Kidney (tissue), 14 donors: ENCODE measurements around the gene CDYL. TPM values are rescaled to one million over a fixed set of nuclear protein-coding genes. Genes with fewer than 3 reads are reported as not detected.

Experiments used
- DNase-seq, 5 donors: peaks; one replicate each; pipeline ENCODE4 v3.0.0-alpha.2; 2013 to 2020
- FAIRE-seq: peaks from 2 replicates; lab custom pipeline; 2012; peaks lifted over from hg19 to GRCh38; lab: Jason Lieb, UNC
- H3K27ac ChIP-seq, 2 donors: one replicate each; pipeline ENCODE4 v1.7.0; 2013; ENCODE audit warnings: low read depth in 2 of 2, low read length in 2 of 2, inconsistent platforms in 1 of 2
- H3K27me3 ChIP-seq: one replicate; pipeline ENCODE4 v1.7.1; 2013; ENCODE audit warnings: low read length, inconsistent platforms; ENCODE audit not compliant: control insufficient read depth, insufficient read depth
- H3K36me3 ChIP-seq, 3 donors: one replicate each; pipeline versions ENCODE4 v1.7.0 to v1.7.1; 2013; ENCODE audit warnings: low read length in 3 of 3, control low read depth in 1 of 3, inconsistent platforms in 1 of 3; ENCODE audit not compliant: insufficient read depth in 3 of 3, control insufficient read depth in 2 of 3
- H3K4me1 ChIP-seq, 3 donors: one replicate each; pipeline versions ENCODE4 v1.7.0 to v1.7.1; 2013; ENCODE audit warnings: low read length in 3 of 3, inconsistent platforms in 1 of 3, low read depth in 1 of 3; ENCODE audit not compliant: control insufficient read depth in 2 of 3, insufficient read depth in 2 of 3
- H3K4me3 ChIP-seq, 3 donors: one replicate each; pipeline versions ENCODE4 v1.7.0 to v1.8.1; 2013; ENCODE audit warnings: low read length in 3 of 3, control low read depth in 1 of 3, inconsistent platforms in 1 of 3
- H3K9ac ChIP-seq, 3 donors: one replicate each; pipeline versions ENCODE4 v1.7.0 to v1.7.1; 2013; ENCODE audit warnings: low read length in 3 of 3, control low read depth in 1 of 3, inconsistent platforms in 1 of 3
- H3K9me3 ChIP-seq, 3 donors: one replicate each; pipeline versions ENCODE4 v1.7.0 to v1.7.1; 2013; ENCODE audit warnings: low read length in 3 of 3, control low read depth in 1 of 3, inconsistent platforms in 1 of 3; ENCODE audit not compliant: control insufficient read depth in 2 of 3, insufficient read depth in 1 of 3
- intact Hi-C: fragments of 100-400 bp; cut with DNase I; formaldehyde crosslinking; loops from one replicate; pipeline ENCODE4 v1.11.1; 2022
- polyA plus RNA-seq: library from polyadenylated mRNA; stranded (reverse); fragments of 350-450 nt; fragmentation: Illumina TruSeq; extraction: RNeasy Lipid Tissue Mini Kit (QIAGEN cat#74804); gene quantifications from one replicate; pipeline ENCODE4 v1.2.3, GENCODE V29; 2014; ENCODE audit warnings: low read depth, low replicate concordance; ENCODE audit not compliant: insufficient read depth
- total RNA-seq: library from RNA; stranded (reverse); fragmentation: NEBNext Ultra II Directional; extraction: Animal tissue kit (Norgen Biotek cat#: 25700); gene quantifications from one replicate; pipeline ENCODE4 v1.2.1, GENCODE V29; 2021
- TF ChIP-seq, protein P1 (sequence below): IDR thresholded peaks from 3 replicates; pipeline ENCODE4 v1.5.1; 2012; ENCODE audit warnings: mild to moderate bottlenecking, moderate library complexity, borderline replicate concordance; ENCODE audit not compliant: insufficient read depth; ENCODE audit errors: extremely low read depth
- donor health status: control.
- donor health status: control.
- donor health status: control.
- donor health status: control.
- donor health status: control.
- donor health status: DM: yes; HTN: yes; CAD: no.
- donor health status: Normal renal cell carcinoma (clear cell type).

Gene CDYL
- total and polyA plus RNA-seq, 2 donors from 2014 or later: 7.4 to 46.8 TPM

DNA sequence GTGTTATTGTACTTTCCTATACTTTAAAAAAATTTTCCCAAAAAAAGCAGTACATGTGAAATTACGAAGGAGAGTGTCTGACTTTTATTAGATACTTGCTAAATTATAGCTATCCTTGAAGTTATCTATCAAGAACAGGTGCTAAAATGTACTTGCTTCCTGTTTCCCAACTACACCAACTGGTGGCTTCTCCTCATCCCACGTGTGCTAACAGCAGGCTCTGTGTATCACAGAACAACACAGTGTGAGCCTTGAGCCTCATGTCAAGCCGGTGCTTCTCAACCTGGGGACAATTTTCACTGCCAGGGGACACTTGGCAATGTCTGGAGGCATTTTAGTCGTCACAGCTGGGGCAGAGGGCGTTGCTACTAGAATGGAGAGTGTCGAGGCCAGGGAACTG, 36.2 kb upstream of the CDYL start:
- FAIRE-seq (no peak), DNase-seq (no peak)
- H3K9ac ChIP-seq: no peak overlapping the region
- TF ChIP-seq, protein P1, sequence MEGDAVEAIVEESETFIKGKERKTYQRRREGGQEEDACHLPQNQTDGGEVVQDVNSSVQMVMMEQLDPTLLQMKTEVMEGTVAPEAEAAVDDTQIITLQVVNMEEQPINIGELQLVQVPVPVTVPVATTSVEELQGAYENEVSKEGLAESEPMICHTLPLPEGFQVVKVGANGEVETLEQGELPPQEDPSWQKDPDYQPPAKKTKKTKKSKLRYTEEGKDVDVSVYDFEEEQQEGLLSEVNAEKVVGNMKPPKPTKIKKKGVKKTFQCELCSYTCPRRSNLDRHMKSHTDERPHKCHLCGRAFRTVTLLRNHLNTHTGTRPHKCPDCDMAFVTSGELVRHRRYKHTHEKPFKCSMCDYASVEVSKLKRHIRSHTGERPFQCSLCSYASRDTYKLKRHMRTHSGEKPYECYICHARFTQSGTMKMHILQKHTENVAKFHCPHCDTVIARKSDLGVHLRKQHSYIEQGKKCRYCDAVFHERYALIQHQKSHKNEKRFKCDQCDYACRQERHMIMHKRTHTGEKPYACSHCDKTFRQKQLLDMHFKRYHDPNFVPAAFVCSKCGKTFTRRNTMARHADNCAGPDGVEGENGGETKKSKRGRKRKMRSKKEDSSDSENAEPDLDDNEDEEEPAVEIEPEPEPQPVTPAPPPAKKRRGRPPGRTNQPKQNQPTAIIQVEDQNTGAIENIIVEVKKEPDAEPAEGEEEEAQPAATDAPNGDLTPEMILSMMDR: no peak
- no peaks in the 10 kb centered on the region for H3K27me3 ChIP-seq
- intact Hi-C loops: no loop called here
- H3K36me3 ChIP-seq: no peaks in the 10 kb centered on the region
- no peak overlapping the region for H3K27ac ChIP-seq
- no peak overlapping the region for H3K4me3 ChIP-seq
- H3K4me1 ChIP-seq: no peaks in the 10 kb centered on the region
- no peaks in the 10 kb centered on the region for H3K9me3 ChIP-seq

- Histone ChIP-seq H3K4me1 (no peaks in the 10 kb centered on the region), H3K4me3 (no peak overlapping the region), H3K27me3 (no peaks in the 10 kb centered on the region), H3K27ac (no peak overlapping the region), H3K36me3 (no peaks in the 10 kb centered on the region), H3K9ac (no peak overlapping the region), H3K9me3 (no peaks in the 10 kb centered on the region)
- FAIRE-seq (no peak), DNase-seq (no peak)
- TF ChIP-seq, protein P1: no peak
- intact Hi-C loops: no loop called here
Measured at GRCh38 chr6:4743062-4743461, 33.1 kb upstream of the CDYL start.

GRCh38 chr6:4743926-4744325, 32.3 kb upstream of the CDYL start:
- no peak overlapping the region for H3K9ac ChIP-seq
- no peak for FAIRE-seq
- H3K9me3 ChIP-seq: no peaks in the 10 kb centered on the region
- H3K36me3 ChIP-seq: no peaks in the 10 kb centered on the region
- no peak for DNase-seq
- H3K27me3 ChIP-seq: no peaks in the 10 kb centered on the region
- intact Hi-C loops: no loop called here
- no peaks in the 10 kb centered on the region for H3K4me1 ChIP-seq
- H3K4me3 ChIP-seq: no peak overlapping the region
- TF ChIP-seq, protein P1: no peak
- no peak overlapping the region for H3K27ac ChIP-seq

- no peaks in the 10 kb centered on the region for H3K9me3 ChIP-seq
- H3K27me3 ChIP-seq: no peaks in the 10 kb centered on the region
- H3K9ac ChIP-seq: no peak overlapping the region
- intact Hi-C loops: no loop called here
- DNase-seq (no peak), FAIRE-seq (no peak)
- H3K4me1 ChIP-seq: no peaks in the 10 kb centered on the region
- no peak overlapping the region for H3K27ac ChIP-seq
- no peaks in the 10 kb centered on the region for H3K36me3 ChIP-seq
- no peak overlapping the region for H3K4me3 ChIP-seq
- TF ChIP-seq, protein P1: no peak
Measured at GRCh38 chr6:4747588-4747987, 28.6 kb upstream of the CDYL start.
